Measurements from ENCODE around the gene LHFPL2. TPM values are rescaled to one million over a fixed set of nuclear protein-coding genes. Genes with fewer than 3 reads are reported as not detected.

LHFPL2 gene
- total and polyA plus RNA-seq, 2 experiments from 2014 or later, result 10.6 to 50.8 TPM

- no peak overlapping the region for H2AFZ ChIP-seq
- DNase-seq (ENCODE audit: low spot score) (no peak), ATAC-seq (no peak)
- peaks cover 98% of the 10 kb centered on the region for H3K79me2 ChIP-seq (replicated peaks; ENCODE audit: insufficient read depth)
- no peaks in the 10 kb centered on the region for H3K9me2 ChIP-seq (ENCODE audit: insufficient read depth)
- H3K27ac ChIP-seq (ENCODE audit: low read depth), result 0 out of 2 replicates have a peak overlapping the region, but pooled peaks have one; percentile 14
- peaks cover 6% of the 10 kb centered on the region; the same call in 1 of the 2 replicates for H3K36me3 ChIP-seq (ENCODE audit: insufficient read depth)
- no peak overlapping the region for H3K4me2 ChIP-seq
- no peak overlapping the region for H3K4me3 Mint-ChIP-seq
- no peaks in the 10 kb centered on the region; the same call in 2 of the 3 replicates for H3K9me3 Mint-ChIP-seq
- H3K27ac Mint-ChIP-seq, result peak overlapping the region; percentile 27; the same call in 1 of the 2 replicates
- TF ChIP-seq JUNB (IDR thresholded peaks at IDR 0.05; ENCODE audit: unreplicated experiment) (no peak), EZH2 (IDR thresholded peaks at IDR 0.05; ENCODE audit: low read depth, unreplicated experiment) (no peak)
- no peaks in the 10 kb centered on the region for H3K27me3 Mint-ChIP-seq (ENCODE audit: insufficient read depth, low read depth, poor library complexity)
- H3F3A ChIP-seq (replicated peaks; ENCODE audit: low read depth), result no peaks in the 10 kb centered on the region
- peaks cover 36% of the 10 kb centered on the region for H3K36me3 Mint-ChIP-seq (ENCODE audit: low read depth)
- H4K20me1 ChIP-seq (replicated peaks; ENCODE audit: insufficient read depth), result peaks cover 61% of the 10 kb centered on the region
- peaks cover 33% of the 10 kb centered on the region for H3K4me1 ChIP-seq (ENCODE audit: insufficient read depth)
- peaks cover 55% of the 10 kb centered on the region for H3K4me1 Mint-ChIP-seq
- no peak overlapping the region for H3K4me3 ChIP-seq
- no peaks in the 10 kb centered on the region for H3K27me3 ChIP-seq (ENCODE audit: insufficient read depth)
Measured at GRCh38 chr5:78636682-78637081, 11.9 kb downstream of the LHFPL2 start.

- H3K79me2 ChIP-seq (replicated peaks; ENCODE audit: insufficient read depth), result peaks cover 94% of the 10 kb centered on the region
- peaks cover 64% of the 10 kb centered on the region for H4K20me1 ChIP-seq (replicated peaks; ENCODE audit: insufficient read depth)
- H3K4me3 ChIP-seq, result no peak overlapping the region
- Mint-ChIP-seq H3K4me3 (no peak overlapping the region), H3K27me3 (ENCODE audit: insufficient read depth, low read depth, poor library complexity) (no peaks in the 10 kb centered on the region), H3K4me1 (peaks cover 35% of the 10 kb centered on the region), H3K9me3 (no peaks in the 10 kb centered on the region; the same call in 2 of the 3 replicates), H3K27ac (no peak overlapping the region), H3K36me3 (ENCODE audit: low read depth) (peaks cover 56% of the 10 kb centered on the region)
- H3K27me3 ChIP-seq (ENCODE audit: insufficient read depth), result no peaks in the 10 kb centered on the region
- H3K27ac ChIP-seq (ENCODE audit: low read depth), result peak overlapping the region; percentile 39; the same call in 1 of the 2 replicates
- H2AFZ ChIP-seq, result no peak overlapping the region
- no peaks in the 10 kb centered on the region for H3K9me2 ChIP-seq (ENCODE audit: insufficient read depth)
- DNase-seq (ENCODE audit: low spot score), result no peak
- TF ChIP-seq CTCF (conservative IDR thresholded peaks at IDR 0.05; ENCODE audit: low read depth in 2 of 2) (peak; percentile 32 to 35; a peak in 2 of 4 replicates), CREB1 (CRISPR knock-in tag; IDR thresholded peaks at IDR 0.05; ENCODE audit: low read depth) (no peak)
- peaks cover 16% of the 10 kb centered on the region for H3K36me3 ChIP-seq (ENCODE audit: insufficient read depth)
- no peaks in the 10 kb centered on the region for H3F3A ChIP-seq (replicated peaks; ENCODE audit: low read depth)
- H3K4me2 ChIP-seq, result no peak overlapping the region
- no peak for ATAC-seq
- peaks cover 19% of the 10 kb centered on the region for H3K4me1 ChIP-seq (ENCODE audit: insufficient read depth)
Measured at GRCh38 chr5:78634634-78635033, 13.9 kb downstream of the LHFPL2 start.

- Histone ChIP-seq H4K20me1 (replicated peaks; ENCODE audit: insufficient read depth) (peaks cover 68% of the 10 kb centered on the region), H3K4me2 (no peak overlapping the region), H3K36me3 (ENCODE audit: insufficient read depth) (peaks cover 20% of the 10 kb centered on the region), H3K9me2 (ENCODE audit: insufficient read depth) (no peaks in the 10 kb centered on the region), H3K4me1 (ENCODE audit: insufficient read depth) (peaks cover 16% of the 10 kb centered on the region; the same call in 1 of the 2 replicates), H3K27ac (ENCODE audit: low read depth) (no peak overlapping the region), H2AFZ (no peak overlapping the region), H3K4me3 (no peak overlapping the region), H3F3A (replicated peaks; ENCODE audit: low read depth) (no peaks in the 10 kb centered on the region), H3K27me3 (ENCODE audit: insufficient read depth) (no peaks in the 10 kb centered on the region), H3K79me2 (replicated peaks; ENCODE audit: insufficient read depth) (peaks cover 94% of the 10 kb centered on the region)
- no peak overlapping the region for H3K4me3 Mint-ChIP-seq
- DNase-seq (ENCODE audit: low spot score) (no peak), ATAC-seq (no peak)
- H3K36me3 Mint-ChIP-seq (ENCODE audit: low read depth), result peaks cover 58% of the 10 kb centered on the region
- peaks cover 33% of the 10 kb centered on the region for H3K4me1 Mint-ChIP-seq
- H3K9me3 Mint-ChIP-seq, result no peaks in the 10 kb centered on the region; the same call in 2 of the 3 replicates
- no peaks in the 10 kb centered on the region for H3K27me3 Mint-ChIP-seq (ENCODE audit: insufficient read depth, low read depth, poor library complexity)
- no peak overlapping the region for H3K27ac Mint-ChIP-seq
- TF ChIP-seq NANOG (IDR thresholded peaks at IDR 0.05; ENCODE audit: borderline replicate concordance), result no peak
- no peak for TF ChIP-seq ZNF462 (CRISPR knock-in tag; IDR thresholded peaks at IDR 0.05)
Measured at GRCh38 chr5:78634229-78634628, 14.3 kb downstream of the LHFPL2 start.
